NCI-H128 (cell line): ENCODE data around the gene PTPRH.
"Not testable (repeated sequence)": the region's sequence is repeated elsewhere in the genome, so short reads cannot be mapped to it uniquely, and the experiment has no call there.

ENCODE experiments used
- DNase-seq: peaks from one replicate; lab custom pipeline; 2025; ENCODE audit not compliant: unreplicated experiment; lab: John Stamatoyannopoulos, UW

Gene PTPRH

GRCh38 chr19:55161571-55162322, 47.6 kb downstream of the PTPRH start:
- DNase-seq = no peak

- no peak for DNase-seq
Observed at GRCh38 chr19:55160986-55161365, 48.3 kb downstream of the PTPRH start.

GRCh38 chr19:55160128-55160985, 48.9 kb downstream of the PTPRH start:
- peak; percentile 87 for DNase-seq

GRCh38 chr19:55158848-55159749, 50.2 kb downstream of the PTPRH start:
- no peak for DNase-seq

GRCh38 chr19:55158423-55158822, 50.9 kb downstream of the PTPRH start:
- no peak for DNase-seq

GRCh38 chr19:55157064-55157908, 52.0 kb downstream of the PTPRH start, which contains the start of gene TNNI3:
Gene TNNI3, minus strand, starts transcription at chr19:55157732. Its CDS starts 143 bp downstream, at chr19:55157589.
- no peak for DNase-seq

- no peak for DNase-seq
Observed at GRCh38 chr19:55156202-55157063, 52.9 kb downstream of the PTPRH start.

- DNase-seq = not testable (repeated sequence)
Observed at GRCh38 chr19:55155784-55156183, 53.5 kb downstream of the PTPRH start.

- DNase-seq = no peak
Observed at GRCh38 chr19:55153652-55154264, 55.5 kb downstream of the PTPRH start.

GRCh38 chr19:55152017-55152416, 57.3 kb downstream of the PTPRH start:
- no peak for DNase-seq

- no peak for DNase-seq
Observed at GRCh38 chr19:55149078-55150003, 60.0 kb downstream of the PTPRH start, which contains the start of gene TNNT1. Gene TNNT1, minus strand, starts transcription at chr19:55149206. Its CDS starts 2,049 bp downstream, at chr19:55147157.

- no peak for DNase-seq
Observed at GRCh38 chr19:55147545-55148251, 61.6 kb downstream of the PTPRH start.

- peak; percentile 30 for DNase-seq
Observed at GRCh38 chr19:55146705-55147273, 62.5 kb downstream of the PTPRH start.

- DNase-seq = no peak
Observed at GRCh38 chr19:55146078-55146704, 63.1 kb downstream of the PTPRH start.

GRCh38 chr19:55145232-55145631, 64.1 kb downstream of the PTPRH start:
- no peak for DNase-seq

- no peak for DNase-seq
Observed at GRCh38 chr19:55141696-55142095, 67.6 kb downstream of the PTPRH start.
